GM18526 (cell line): ENCODE measurements around the gene MLN.

Experiments
- POLR2A ChIP-seq: IDR thresholded peaks from 3 replicates; pipeline ENCODE4 v1.6.1; 2011; ENCODE audit not compliant: insufficient read length; ENCODE audit errors: extremely low read depth

Gene MLN

DNA sequence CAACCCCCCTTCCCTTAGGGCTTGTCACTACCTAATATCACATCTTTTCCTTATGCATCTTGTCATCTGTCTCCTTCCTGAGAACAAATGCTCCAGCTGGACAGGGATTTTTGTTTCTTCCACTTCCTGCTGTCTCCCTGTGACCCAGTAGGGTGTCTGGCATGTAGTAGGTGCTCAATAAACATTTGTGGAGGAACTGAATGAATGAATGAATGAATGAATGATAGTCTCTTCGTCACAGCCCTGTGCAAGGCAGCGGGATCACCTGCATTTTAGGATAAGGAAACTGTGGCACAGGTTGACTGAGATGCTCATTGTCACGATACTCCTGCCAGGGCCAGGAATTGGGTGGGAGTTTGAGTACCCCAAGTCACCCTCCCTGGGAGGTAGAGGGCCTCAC lies 29.0 kb downstream of the MLN start:
- no peak for TF ChIP-seq POLR2A

DNA sequence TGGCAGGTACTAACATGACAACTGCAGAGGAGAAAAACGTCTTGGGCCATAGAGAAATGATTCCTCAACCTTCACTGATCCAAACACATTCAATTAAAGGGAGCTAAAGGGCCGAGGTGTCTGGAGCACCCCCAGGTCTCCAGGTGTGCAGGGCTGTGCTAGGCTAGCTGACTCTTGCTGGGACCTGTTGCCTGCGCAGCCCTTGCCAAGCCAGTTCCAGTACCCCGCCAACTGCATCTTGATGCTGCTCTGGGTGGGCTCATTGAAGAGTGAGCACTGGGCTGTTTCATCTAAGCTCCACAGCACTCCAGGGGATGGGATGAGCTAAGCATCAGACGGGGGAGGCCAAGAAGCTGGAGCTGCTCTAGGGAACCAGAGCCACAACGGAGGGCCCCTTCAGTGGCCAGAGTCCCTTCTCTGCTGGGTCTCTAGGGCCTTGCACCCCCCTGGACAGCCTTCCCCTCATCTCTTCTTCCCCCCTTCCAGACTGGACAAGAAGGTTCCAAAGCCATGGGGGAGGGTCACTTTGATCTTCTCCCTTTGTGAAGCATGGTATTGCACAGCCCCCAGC lies 30.8 kb downstream of the MLN start:
- no peak for TF ChIP-seq POLR2A

DNA sequence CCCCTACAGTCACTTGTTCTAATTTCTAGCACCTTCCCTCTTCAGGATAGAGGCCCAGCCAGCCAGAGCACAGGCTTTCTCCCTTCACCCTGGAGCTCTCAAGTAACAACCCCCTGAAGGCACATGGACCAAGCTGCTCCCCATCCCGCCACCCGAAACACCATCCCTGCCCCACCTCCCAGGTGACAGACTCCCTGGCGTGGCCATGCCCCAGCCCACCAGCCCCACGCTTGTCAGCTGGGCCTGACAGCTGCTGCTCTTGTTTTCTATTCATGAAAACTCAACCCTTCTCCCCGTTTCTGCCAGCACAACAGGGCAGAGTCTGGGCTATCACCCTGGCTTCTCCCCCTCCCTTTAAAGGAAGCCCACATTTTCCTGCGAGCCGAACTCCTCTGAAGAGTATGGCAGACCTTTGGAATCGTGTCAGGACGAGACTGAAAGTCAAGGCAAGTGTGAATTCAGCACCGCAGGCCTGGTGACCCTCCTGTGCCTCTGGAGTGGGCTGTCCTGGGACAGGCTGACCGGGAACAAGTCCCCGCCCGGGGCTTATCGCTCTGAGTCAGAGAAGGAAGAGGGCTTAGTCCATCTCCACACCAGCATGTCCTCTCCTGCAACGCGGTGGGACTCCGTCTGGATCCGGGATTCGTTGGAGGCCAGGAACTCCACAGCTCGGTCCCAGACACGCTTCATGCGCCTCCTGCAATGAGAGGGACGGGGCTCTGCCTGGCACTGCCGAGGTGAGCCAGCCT lies 31.5 kb downstream of the MLN start:
- no peak for TF ChIP-seq POLR2A

DNA sequence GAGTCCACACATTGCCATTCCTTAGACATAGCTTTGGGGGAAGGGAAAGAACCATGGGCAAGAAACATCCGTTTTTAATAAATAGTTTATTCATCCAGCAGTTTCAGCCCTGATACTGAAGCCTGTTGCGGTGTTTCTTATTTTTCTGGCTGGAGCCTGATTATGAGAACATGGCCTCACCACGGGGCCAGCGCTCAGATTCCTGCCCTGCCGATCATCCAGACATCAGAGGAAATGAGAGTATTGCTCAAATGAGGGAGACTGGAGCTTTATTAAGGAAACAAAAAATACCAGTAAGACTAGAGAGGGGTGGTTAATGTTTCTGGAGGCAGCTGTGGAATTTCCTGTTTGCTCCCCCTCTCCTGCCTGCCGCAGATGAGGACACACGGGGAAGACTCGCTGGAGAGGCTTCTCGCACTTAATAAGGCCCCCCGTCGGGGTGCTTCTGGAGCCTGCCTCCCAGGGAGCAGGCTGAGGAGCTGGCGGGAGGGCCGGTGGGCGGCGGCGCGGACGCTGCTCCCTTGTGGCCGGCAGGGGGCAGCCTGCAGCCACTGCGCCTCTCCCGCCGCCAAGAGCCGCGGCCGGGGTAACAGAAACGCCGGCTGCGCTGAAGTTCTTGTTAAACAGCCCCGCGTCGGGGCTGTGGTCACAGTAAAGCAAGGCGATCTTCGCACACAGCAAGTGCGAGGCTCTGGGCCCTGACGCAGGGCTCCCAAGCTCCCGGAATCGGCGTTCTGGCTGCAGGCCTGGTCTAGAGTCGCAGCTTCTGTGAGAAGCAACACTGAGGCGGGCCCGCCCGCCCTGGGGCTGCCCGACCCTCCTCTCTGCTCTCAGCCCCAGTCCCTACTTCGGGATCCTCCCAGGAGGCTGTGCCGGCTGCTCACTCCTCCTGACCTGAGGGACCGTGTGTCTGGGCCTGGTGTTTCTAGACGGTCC lies 32.4 kb downstream of the MLN start:
- no peak for TF ChIP-seq POLR2A

DNA sequence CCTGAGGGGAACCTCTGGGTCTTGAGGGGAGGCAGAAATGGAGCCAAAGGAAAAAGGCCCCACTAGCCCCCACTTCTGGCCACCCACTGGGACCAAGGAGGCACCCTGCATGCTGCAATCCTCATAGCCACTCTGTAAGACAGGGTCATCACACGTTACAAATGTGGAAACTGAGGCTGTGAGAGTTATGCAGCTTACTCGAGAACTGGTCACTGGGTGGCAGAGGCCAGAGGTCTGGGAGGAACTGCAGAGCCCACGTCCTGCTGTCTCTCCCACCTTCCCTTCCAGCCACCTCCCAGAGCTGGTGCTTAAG lies 33.0 kb downstream of the MLN start:
- TF ChIP-seq POLR2A: no peak

DNA sequence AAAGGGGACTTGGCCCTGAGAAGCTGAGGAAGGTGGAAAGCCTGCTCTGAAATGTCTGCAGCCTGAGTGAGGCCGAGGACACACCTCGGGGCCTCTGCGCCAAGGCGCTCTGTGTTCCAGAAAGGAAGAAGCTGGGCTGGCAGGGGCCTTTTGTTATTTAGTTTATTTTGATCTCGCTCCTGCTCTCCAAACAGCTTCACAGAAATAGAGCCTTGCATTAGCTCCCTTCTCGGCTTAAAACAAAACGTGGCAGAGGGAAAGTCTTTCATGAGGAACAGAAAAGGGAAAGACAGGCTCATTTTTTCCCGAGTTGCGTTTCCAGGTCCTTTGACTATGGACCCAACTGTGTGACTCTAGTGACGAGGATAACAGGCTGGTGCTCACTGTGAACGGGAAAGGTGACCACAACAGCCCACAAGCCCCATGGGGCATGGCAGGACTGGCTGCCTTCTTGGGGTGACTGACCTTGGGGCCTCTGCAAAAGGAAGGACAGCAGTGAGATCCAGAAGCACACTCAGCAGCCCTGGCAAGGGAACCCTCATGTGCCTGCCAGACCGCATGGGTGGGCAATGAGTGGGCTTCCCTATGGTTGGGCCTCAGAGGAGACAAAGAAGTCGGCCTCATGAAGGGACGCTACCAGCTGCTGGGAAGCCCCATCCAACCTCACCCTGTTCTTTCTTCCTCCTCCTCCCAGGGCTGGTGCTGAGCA lies 33.5 kb downstream of the MLN start:
- no peak for TF ChIP-seq POLR2A

DNA sequence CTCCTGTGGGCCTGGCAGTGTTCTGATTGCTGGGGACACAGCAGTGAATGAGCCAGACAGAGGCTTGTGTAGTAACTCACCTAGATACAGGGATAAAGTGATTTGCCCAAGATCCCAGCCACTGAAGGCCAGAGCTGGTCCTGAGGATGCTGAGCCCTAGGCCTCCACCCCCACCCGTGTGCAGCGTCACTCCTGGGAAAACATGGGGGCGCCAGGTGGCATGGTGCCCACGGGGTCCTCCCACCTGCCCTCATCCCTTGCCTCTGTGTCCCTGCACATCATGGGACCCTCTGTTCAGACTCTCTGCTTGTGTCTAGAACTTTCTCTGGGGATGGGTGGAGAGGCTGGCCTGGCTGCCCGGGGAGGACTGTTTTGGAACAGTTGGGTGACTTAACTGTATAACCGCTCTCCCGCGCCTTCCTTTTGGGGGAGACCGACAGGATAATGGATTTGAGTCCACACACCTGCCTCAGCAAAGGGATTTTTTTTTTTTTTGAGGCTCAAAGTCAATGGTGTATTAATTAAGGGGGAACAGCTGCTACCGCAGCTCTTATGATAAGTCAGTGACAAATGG lies 34.5 kb downstream of the MLN start:
- TF ChIP-seq POLR2A: no peak

DNA sequence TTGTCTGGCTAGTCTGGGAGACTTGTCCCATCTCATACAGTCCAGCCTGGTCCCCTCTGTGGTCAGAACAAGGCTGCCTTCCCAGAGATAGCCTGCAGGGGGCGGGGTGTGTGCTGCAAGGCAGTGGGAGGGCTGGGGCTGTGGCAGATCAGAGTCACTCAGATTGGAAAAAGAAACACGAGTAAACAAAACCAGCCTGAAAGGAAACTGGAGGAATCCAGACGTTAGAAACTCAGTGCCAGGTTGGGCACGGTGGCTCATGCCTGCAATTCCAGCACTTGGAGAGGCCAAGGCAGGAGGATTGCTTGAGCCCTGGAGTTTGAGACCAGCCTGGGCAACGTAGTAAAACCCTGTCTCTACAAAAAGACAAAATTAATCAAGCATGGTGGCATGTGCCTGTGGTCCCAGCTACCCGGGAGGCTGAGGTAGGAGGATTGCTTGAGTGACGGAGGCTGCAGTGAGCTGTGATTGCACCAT lies 35.1 kb downstream of the MLN start:
- no peak for TF ChIP-seq POLR2A

DNA sequence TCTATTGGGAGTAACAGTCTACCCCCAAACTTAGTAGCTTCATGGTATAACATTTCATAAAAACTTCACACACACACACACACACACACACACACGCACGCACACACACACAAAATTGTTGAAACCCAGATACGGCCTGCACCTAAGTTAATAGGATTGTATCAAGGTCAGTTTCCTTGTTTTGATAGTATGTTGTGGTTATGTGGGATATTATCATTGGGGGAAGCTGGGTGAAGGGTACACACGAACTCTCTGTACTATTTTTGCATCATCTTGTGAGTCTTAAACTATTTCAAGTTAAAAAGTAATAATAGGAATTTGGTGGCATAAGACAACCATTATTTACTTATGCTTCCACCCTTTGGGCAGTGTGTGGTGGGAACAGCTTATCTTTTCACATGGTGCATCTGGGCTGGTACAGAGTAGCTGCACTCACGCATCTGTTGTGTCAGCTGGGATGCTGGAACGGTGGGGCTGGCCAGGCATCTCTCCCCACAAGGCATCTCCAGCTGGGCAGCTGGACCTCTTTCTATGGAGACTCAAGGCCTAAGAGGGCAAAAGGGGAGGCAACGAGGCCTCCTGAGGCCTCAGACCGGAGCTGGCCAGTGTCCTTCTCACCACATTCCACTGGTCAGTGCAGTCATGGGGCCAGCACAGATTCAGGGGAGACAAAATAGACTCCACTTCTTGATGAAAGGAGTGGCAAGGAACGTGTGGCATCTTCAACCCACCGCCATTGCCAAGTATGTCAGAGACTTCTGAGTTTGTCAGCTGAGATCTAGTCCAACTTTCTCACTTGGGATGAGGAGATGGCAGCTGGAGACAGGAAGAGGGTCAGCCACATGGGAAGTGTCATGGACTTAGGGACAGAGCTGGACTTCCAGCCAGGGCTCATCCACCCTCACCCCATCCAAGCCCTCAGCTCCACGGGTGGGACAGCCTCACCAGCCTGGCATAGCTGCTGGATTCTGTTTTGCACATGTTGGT lies 36.6 kb downstream of the MLN start:
- no peak for TF ChIP-seq POLR2A

DNA sequence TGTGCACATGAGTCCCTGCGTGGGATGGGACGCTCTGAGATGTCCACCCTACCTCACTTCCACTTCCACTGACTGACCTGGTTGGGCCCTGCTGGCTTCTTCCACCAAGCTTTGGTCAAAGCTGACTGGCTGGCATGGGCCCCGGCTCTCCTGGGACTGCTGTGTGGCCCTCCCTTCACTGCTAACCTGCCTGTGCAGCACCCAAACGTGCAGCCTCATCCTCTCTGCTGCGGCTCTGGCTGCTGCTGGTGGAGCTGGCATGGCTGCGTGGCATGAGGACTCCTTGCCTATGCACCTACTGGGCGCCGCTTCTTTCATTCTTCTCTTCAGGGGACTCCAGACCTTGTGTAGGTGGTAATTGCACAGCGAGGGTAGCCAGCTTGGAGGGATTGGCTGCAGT lies 38.4 kb downstream of the MLN start:
- TF ChIP-seq POLR2A: no peak

DNA sequence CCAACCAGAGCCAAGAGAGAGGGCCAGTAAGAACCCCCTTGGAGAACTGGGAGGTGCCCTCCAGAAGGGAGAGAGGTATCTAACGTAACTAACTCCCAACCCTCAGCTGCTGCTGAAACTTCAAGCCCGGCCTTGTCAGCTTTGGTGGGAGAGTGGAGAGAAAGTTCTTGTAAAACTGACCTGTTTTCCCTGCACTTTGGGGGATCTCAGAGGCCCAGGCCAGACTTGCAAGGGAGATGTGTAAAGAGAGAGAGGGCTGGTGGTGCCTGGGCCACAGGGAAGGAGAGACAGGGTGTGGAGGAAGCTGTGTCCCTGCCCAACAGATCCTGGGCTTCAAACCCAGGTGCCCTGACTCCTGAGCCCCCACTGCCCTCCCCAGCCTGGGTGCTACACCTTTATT lies 39.8 kb downstream of the MLN start:
- no peak for TF ChIP-seq POLR2A

DNA sequence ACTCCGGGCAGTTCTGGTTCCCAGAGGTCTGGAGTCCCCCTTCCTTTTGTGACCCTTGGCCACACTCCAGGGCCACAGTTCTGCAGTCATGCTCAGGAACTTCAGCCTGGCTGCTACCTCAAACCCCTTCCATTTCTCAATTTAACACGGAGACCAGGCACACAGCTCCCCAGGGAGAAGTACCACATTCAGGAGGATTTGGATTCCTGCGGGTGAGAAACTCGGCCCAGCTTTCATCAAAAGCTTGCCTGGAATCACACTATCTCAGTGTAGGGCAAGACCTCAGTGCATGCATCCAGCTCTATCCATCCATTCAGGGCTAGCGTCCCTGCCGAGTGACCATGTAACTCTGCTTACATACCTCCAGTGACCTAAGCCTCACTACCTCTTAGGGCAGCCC lies 40.3 kb downstream of the MLN start:
- no peak for TF ChIP-seq POLR2A

DNA sequence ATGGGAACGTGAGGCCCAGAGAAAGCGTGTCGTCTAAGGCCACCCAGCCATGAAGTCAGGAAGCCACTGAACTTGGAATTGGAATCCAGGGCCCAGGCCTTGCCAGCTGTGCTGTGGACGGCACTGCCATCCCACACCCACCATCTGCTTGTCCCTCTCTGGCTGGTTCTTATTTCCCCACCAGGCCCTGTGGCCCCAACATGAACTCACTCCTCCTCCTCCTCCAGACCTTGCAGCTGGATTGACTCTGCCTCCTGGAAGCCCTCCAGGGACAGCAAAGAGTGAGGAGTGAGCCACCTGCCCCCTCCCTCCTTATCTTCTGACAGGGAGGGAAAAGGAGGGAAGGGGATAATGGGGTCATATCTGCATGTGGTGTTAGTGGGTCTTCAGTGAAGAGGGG lies 41.1 kb downstream of the MLN start:
- no peak for TF ChIP-seq POLR2A
